Activated CD8-positive, alpha-beta memory T cell treated with anti-CD3 and anti-CD28 coated beads for 48 hours (primary cell): ENCODE measurements around the gene IL18.
"Not testable (repeated sequence)": the region's sequence is repeated elsewhere in the genome, so short reads cannot be mapped to it uniquely, and the experiment has no call there.

Experiments
- DNase-seq, 3 experiments: peaks; one replicate each; pipeline ENCODE4 v3.0.0-alpha.2; 2020; ENCODE audit warnings: low read depth in 2 of 3, low spot score in 2 of 3

The IL18 gene

GRCh38 chr11:112163875-112164685 is at the start of gene IL18:
Gene IL18, minus strand, starts transcription at chr11:112164094. Its CDS starts 9,041 bp downstream, at chr11:112155053.
- DNase-seq = no peak

- DNase-seq = no peak
Observed at GRCh38 chr11:112212710-112213109, 48.8 kb upstream of the IL18 start.

- DNase-seq = no peak
Observed at GRCh38 chr11:112212290-112212689, 48.4 kb upstream of the IL18 start.

- DNase-seq = no peak
Observed at GRCh38 chr11:112211536-112211935, 47.6 kb upstream of the IL18 start.

- DNase-seq = no peak
Observed at GRCh38 chr11:112210890-112211289, 47.0 kb upstream of the IL18 start.

- DNase-seq = no peak
Observed at GRCh38 chr11:112206071-112206470, 42.2 kb upstream of the IL18 start.

- no peak for DNase-seq
Observed at GRCh38 chr11:112200252-112200651, 36.4 kb upstream of the IL18 start.

GRCh38 chr11:112199101-112199500 is 35.2 kb upstream of the IL18 start:
- not testable (repeated sequence) for DNase-seq

- DNase-seq = no peak
Observed at GRCh38 chr11:112196519-112197087, 32.7 kb upstream of the IL18 start.

- no peak for DNase-seq
Observed at GRCh38 chr11:112195951-112196351, 32.1 kb upstream of the IL18 start.

- not testable (repeated sequence) for DNase-seq
Observed at GRCh38 chr11:112195113-112195512, 31.2 kb upstream of the IL18 start.

GRCh38 chr11:112186304-112186703 is 22.4 kb upstream of the IL18 start:
- no peak for DNase-seq

GRCh38 chr11:112185883-112186282 is 22.0 kb upstream of the IL18 start:
- no peak for DNase-seq

GRCh38 chr11:112182867-112183266 is 19.0 kb upstream of the IL18 start:
- no peak for DNase-seq

GRCh38 chr11:112179601-112180000 is 15.7 kb upstream of the IL18 start:
- DNase-seq = no peak

GRCh38 chr11:112178936-112179335 is 15.0 kb upstream of the IL18 start:
- no peak for DNase-seq

GRCh38 chr11:112178428-112178827 is 14.5 kb upstream of the IL18 start:
- no peak for DNase-seq

- DNase-seq = no peak
Observed at GRCh38 chr11:112177589-112177988, 13.7 kb upstream of the IL18 start.

GRCh38 chr11:112176077-112176476 is 12.2 kb upstream of the IL18 start:
- DNase-seq = no peak

- no peak for DNase-seq
Observed at GRCh38 chr11:112175599-112175952, 11.7 kb upstream of the IL18 start.

- DNase-seq = peak in 1 of 3 experiments; percentile 11
Observed at GRCh38 chr11:112174789-112175598, 11.1 kb upstream of the IL18 start, which contains the start of gene BCO2. Gene BCO2, plus strand, starts transcription at chr11:112175512. Its CDS starts 90 bp downstream, at chr11:112175602.

- DNase-seq = no peak
Observed at GRCh38 chr11:112173152-112173551, 9.3 kb upstream of the IL18 start.
